K562 (cell line): ENCODE results near the gene FBXO4. TPM values are rescaled to one million over a fixed set of nuclear protein-coding genes. Genes with fewer than 3 reads are reported as not detected.

Source experiments
- CCNT2 ChIP-seq: IDR thresholded peaks from 2 replicates; pipeline ENCODE4 v1.6.1; 2011; ENCODE audit warnings: borderline replicate concordance, low read depth, mild to moderate bottlenecking, moderate library complexity, mixed read lengths, low read length; ENCODE audit not compliant: insufficient read length; ENCODE audit errors: extremely low read depth
- PHB2 ChIP-seq: fragments of 450-650 bp; IDR thresholded peaks from 2 replicates; pipeline ENCODE4 v1.6.1; 2017; ENCODE audit warnings: low read depth
- POLR3A ChIP-seq: IDR thresholded peaks from 2 replicates; pipeline ENCODE4 v1.6.1; 2011; ENCODE audit warnings: borderline replicate concordance, mild to moderate bottlenecking, moderate library complexity; ENCODE audit not compliant: insufficient read length, insufficient read depth; ENCODE audit errors: extremely low read depth
- PTRF ChIP-seq: fragments of 450-650 bp; IDR thresholded peaks from 2 replicates; pipeline ENCODE4 v1.6.1; 2016; ENCODE audit warnings: mild to moderate bottlenecking, missing genetic modification characterization, missing compliant biosample characterization
- SAFB ChIP-seq: fragments of 200-400 bp; formaldehyde crosslinking; IDR thresholded peaks from 2 replicates; pipeline ENCODE4 v1.6.1; 2017; ENCODE audit warnings: low read depth, low read length, borderline replicate concordance
- STAT5A ChIP-seq: IDR thresholded peaks from 2 replicates; pipeline ENCODE4 v1.6.1; 2012; ENCODE audit warnings: low read length, inconsistent platforms, borderline replicate concordance
- ZFP30 ChIP-seq: fragments of 250-450 bp; sonication (Bioruptor Pico); IDR thresholded peaks from 2 replicates; pipeline ENCODE4 v1.8.0; 2022; ENCODE audit warnings: moderate library complexity, mild to moderate bottlenecking, inconsistent platforms, borderline replicate concordance
- ZNF134 ChIP-seq: fragments of 250-450 bp; sonication (Bioruptor Pico); conservative IDR thresholded peaks from 2 replicates; pipeline ENCODE4 v1.4.0; 2020
- polyA plus RNA-seq, 8 experiments: library from polyadenylated mRNA; depleted of rRNA in 4 of 8; stranded (reverse) in 5 of 8; unstranded in 3 of 8; fragments of >200 nt; fragmentation: Nextera tagmentation in 2 of 8; fragmentation: Illumina TruSeq in 1 of 8; extraction: Ambion mirVana in 2 of 8; extraction: Trizol in 1 of 8; gene quantifications; 2 replicates each; pipeline versions ENCODE4 v1.2.1 to v1.2.3, GENCODE V29; 2011 to 2014; ENCODE audit warnings: inconsistent platforms in 1 of 8, missing spikeins in 1 of 8
- total RNA-seq, 7 experiments: library from RNA; depleted of rRNA in 6 of 7; stranded (reverse); fragments of >200 nt in 6 of 7; fragmentation: Illumina TruSeq in 2 of 7; extraction: Trizol in 2 of 7; gene quantifications; 2 replicates each; pipeline versions ENCODE4 v1.2.1 to v1.2.3, GENCODE V29; 2011 to 2021; ENCODE audit warnings: low replicate concordance in 1 of 7
- TF ChIP-seq, protein P1 (sequence below): fragments of 450-650 bp; IDR thresholded peaks from 2 replicates; pipeline ENCODE4 v1.6.1; 2016; ENCODE audit warnings: low read depth
- TF ChIP-seq, protein P2 (sequence below): sonication (generic); formaldehyde crosslinking; IDR thresholded peaks from 2 replicates; pipeline ENCODE4 v1.8.1; 2023; ENCODE audit warnings: mild to moderate bottlenecking, missing genetic modification reagents
- TF ChIP-seq, protein P3 (sequence below): fragments of 200-800 bp; sonication (Bioruptor generic); IDR thresholded peaks from 2 replicates; pipeline ENCODE4 v1.6.1; 2017; ENCODE audit warnings: missing genetic modification characterization, missing compliant biosample characterization
- TF ChIP-seq, protein P4 (sequence below): sonication (generic); formaldehyde crosslinking; IDR thresholded peaks from 2 replicates; pipeline ENCODE4 v1.8.1; 2023; ENCODE audit warnings: mild to moderate bottlenecking, missing genetic modification reagents

The FBXO4 gene
- total and polyA plus RNA-seq, 9 of the 15 experiments (the other 6 are each of a cell fraction or from before 2014, with no cell fraction given): 5.9 to 33.4 (median 19.6) TPM

DNA sequence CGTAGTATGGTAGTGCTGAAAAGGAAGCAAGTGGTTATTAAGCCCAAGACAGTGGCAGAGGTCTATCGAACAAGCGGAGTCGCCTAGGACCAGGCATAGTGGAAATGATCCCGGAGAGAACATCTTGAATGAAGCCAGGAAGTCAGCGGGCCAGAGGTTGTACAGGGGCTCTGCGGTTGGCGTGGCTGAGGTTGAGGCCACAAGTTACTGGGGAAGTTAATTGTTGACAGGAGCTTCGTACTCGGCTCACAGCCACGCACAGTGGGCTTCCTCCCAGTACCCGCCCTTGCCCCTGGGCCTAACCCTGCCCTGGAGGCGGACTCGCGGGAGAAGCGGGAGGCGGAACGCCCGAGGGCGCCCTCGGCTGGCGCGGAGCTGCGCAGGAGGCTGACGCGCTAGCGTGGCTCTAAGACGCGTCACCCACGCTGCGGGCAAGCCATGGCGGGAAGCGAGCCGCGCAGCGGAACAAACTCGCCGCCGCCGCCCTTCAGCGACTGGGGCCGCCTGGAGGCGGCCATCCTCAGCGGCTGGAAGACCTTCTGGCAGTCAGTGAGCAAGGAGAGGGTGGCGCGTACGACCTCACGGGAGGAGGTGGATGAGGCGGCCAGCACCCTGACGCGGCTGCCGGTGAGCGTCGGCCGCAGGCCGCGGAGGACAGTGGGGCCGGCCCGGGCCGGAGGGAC, at the start of gene FBXO4 (continued):
- TF ChIP-seq, protein P1, sequence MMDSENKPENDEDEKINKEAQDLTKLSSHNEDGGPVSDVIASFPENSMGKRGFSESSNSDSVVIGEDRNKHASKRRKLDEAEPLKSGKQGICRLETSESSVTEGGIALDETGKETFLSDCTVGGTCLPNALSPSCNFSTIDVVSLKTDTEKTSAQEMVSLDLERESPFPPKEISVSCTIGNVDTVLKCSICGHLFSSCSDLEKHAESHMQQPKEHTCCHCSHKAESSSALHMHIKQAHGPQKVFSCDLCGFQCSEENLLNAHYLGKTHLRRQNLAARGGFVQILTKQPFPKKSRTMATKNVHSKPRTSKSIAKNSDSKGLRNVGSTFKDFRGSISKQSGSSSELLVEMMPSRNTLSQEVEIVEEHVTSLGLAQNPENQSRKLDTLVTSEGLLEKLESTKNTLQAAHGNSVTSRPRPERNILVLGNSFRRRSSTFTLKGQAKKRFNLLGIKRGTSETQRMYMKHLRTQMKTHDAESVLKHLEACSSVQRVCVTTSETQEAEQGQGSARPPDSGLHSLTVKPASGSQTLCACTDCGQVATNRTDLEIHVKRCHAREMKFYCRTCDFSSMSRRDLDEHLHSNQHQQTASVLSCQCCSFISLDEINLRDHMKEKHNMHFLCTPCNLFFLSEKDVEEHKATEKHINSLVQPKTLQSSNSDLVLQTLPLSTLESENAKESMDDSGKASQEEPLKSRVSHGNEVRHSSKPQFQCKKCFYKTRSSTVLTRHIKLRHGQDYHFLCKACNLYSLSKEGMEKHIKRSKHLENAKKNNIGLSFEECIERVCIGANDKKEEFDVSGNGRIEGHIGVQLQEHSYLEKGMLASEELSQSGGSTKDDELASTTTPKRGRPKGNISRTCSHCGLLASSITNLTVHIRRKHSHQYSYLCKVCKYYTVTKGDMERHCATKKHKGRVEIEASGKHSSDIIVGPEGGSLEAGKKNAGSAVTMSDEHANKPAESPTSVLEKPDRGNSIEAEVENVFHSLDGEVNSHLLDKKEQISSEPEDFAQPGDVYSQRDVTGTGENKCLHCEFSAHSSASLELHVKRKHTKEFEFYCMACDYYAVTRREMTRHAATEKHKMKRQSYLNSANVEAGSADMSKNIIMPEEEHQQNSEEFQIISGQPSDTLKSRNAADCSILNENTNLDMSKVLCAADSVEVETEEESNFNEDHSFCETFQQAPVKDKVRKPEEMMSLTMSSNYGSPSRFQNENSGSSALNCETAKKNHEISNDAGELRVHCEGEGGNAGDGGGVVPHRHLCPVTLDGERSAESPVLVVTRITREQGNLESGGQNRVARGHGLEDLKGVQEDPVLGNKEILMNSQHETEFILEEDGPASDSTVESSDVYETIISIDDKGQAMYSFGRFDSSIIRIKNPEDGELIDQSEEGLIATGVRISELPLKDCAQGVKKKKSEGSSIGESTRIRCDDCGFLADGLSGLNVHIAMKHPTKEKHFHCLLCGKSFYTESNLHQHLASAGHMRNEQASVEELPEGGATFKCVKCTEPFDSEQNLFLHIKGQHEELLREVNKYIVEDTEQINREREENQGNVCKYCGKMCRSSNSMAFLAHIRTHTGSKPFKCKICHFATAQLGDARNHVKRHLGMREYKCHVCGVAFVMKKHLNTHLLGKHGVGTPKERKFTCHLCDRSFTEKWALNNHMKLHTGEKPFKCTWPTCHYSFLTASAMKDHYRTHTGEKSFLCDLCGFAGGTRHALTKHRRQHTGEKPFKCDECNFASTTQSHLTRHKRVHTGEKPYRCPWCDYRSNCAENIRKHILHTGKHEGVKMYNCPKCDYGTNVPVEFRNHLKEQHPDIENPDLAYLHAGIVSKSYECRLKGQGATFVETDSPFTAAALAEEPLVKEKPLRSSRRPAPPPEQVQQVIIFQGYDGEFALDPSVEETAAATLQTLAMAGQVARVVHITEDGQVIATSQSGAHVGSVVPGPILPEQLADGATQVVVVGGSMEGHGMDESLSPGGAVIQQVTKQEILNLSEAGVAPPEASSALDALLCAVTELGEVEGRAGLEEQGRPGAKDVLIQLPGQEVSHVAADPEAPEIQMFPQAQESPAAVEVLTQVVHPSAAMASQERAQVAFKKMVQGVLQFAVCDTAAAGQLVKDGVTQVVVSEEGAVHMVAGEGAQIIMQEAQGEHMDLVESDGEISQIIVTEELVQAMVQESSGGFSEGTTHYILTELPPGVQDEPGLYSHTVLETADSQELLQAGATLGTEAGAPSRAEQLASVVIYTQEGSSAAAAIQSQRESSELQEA: no peak
- TF ChIP-seq ZFP30 (CRISPR knock-in tag): no peak
- peak; percentile 78 for TF ChIP-seq CCNT2
- TF ChIP-seq POLR3A: no peak
- TF ChIP-seq PTRF (tag): no peak
- TF ChIP-seq STAT5A: no peak
- TF ChIP-seq, protein P2, sequence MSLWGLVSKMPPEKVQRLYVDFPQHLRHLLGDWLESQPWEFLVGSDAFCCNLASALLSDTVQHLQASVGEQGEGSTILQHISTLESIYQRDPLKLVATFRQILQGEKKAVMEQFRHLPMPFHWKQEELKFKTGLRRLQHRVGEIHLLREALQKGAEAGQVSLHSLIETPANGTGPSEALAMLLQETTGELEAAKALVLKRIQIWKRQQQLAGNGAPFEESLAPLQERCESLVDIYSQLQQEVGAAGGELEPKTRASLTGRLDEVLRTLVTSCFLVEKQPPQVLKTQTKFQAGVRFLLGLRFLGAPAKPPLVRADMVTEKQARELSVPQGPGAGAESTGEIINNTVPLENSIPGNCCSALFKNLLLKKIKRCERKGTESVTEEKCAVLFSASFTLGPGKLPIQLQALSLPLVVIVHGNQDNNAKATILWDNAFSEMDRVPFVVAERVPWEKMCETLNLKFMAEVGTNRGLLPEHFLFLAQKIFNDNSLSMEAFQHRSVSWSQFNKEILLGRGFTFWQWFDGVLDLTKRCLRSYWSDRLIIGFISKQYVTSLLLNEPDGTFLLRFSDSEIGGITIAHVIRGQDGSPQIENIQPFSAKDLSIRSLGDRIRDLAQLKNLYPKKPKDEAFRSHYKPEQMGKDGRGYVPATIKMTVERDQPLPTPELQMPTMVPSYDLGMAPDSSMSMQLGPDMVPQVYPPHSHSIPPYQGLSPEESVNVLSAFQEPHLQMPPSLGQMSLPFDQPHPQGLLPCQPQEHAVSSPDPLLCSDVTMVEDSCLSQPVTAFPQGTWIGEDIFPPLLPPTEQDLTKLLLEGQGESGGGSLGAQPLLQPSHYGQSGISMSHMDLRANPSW (CRISPR knock-in tag): peak; percentile 68; the same call in 1 of the 2 replicates
- TF ChIP-seq, protein P3, sequence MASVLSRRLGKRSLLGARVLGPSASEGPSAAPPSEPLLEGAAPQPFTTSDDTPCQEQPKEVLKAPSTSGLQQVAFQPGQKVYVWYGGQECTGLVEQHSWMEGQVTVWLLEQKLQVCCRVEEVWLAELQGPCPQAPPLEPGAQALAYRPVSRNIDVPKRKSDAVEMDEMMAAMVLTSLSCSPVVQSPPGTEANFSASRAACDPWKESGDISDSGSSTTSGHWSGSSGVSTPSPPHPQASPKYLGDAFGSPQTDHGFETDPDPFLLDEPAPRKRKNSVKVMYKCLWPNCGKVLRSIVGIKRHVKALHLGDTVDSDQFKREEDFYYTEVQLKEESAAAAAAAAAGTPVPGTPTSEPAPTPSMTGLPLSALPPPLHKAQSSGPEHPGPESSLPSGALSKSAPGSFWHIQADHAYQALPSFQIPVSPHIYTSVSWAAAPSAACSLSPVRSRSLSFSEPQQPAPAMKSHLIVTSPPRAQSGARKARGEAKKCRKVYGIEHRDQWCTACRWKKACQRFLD: peak; percentile 93
- TF ChIP-seq PHB2: no peak
- TF ChIP-seq, protein P4, sequence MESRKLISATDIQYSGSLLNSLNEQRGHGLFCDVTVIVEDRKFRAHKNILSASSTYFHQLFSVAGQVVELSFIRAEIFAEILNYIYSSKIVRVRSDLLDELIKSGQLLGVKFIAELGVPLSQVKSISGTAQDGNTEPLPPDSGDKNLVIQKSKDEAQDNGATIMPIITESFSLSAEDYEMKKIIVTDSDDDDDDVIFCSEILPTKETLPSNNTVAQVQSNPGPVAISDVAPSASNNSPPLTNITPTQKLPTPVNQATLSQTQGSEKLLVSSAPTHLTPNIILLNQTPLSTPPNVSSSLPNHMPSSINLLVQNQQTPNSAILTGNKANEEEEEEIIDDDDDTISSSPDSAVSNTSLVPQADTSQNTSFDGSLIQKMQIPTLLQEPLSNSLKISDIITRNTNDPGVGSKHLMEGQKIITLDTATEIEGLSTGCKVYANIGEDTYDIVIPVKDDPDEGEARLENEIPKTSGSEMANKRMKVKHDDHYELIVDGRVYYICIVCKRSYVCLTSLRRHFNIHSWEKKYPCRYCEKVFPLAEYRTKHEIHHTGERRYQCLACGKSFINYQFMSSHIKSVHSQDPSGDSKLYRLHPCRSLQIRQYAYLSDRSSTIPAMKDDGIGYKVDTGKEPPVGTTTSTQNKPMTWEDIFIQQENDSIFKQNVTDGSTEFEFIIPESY (CRISPR knock-in tag): 0 out of 2 replicates have a peak, but pooled peaks have one; percentile 26
- TF ChIP-seq SAFB: peak; percentile 98
- 0 out of 2 replicates have a peak, but pooled peaks have one; percentile 37 for TF ChIP-seq ZNF134 (CRISPR knock-in tag)
